Measurements from ENCODE around the gene AKR1E2. TPM values are rescaled to one million over a fixed set of nuclear protein-coding genes. Genes with fewer than 3 reads are reported as not detected.
A peak's percentile ranks its signal among the peaks of the same experiment; 100 is the strongest.

Gene AKR1E2
- polyA plus RNA-seq, result not detected

DNA sequence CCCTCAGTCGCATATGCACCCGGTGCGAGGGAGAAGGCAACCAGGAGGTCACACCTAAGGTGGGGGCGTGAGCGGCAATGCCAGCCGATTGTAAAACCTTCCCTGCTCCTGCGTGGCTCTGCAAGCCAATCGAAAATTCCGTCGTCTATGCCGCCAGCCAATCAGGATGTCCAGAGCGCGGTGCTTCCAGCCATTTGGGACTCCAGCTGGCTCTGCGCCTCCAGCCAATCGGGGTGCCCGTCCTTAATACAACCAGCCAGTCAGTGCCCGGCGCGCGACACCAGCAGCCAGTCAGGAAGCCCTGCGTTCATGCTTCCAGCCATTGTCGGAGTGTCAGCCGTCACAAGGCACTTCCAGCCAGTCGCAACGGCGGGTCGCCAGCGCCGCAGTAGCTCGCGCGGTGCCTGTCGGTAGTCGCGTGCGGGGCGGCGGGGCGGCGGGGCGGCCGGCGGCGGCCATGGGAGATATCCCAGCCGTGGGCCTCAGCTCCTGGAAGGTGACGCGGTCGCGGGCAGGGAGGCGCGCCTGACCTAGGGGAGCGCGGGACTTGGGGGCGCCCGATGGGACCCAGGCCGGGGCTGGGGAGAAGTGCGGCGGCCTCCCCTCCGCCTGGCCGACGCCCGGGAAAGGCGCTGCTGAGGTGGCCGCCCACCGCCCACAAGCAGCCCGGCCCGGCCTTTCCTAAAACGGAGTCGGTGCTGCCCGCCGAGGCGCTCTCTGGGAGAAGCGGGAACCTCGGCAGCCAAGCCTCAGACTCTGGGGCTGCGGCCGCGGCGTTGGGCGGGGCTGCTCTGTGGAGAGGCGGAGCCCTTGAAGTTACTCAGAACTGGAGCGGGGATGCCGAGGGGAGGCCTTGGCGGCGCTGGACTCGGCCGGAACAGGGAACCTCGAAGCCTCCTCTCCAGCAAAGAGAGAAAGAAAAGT lies at the start of gene AKR1E2:
Gene AKR1E2 (plus strand): TSS at position 340 of the 924 bp plus-strand sequence. CDS start 118 bp downstream, at position 458.
- Mint-ChIP-seq H3K4me3 (peak within 1 kb of the TSS; percentile 52 to 71 (median 61)), H3K36me3 (no peaks in the 10 kb centered on the region), H3K27ac (peak within 1 kb of the TSS in 2 of 6 donors; percentile 51 to 58), H3K9me3 (peaks cover 0 to 1% (median 0%) of the 10 kb centered on the region in 6 donors), H3K27me3 (ENCODE audit: low read depth in 3 of 3) (peaks cover 10 to 44% (median 29%) of the 10 kb centered on the region in 3 donors), H3K4me1 (peaks cover 5% of the 10 kb centered on the region in 2 donors)
- DNase-seq, result peak; percentile 54 to 71 (median 63)

DNA sequence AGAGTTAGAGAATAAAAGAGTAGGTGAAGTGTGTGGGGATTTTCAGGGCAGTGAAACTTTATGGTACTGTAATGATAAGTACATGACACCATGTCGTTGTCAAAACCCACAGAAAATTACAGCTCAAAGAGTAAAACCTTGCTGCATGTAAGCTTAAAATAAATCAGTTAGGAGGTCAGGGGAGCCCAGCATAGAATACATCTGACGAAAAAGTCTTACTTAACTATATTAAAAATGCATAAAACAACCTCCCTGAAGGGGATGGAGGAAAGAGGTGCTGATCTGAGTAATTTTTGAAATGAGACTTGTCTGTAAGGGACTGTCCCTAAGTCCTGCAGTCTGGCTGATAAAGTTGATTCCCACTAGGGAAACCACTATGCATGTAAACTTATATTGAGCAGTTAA lies 49.8 kb upstream of the AKR1E2 start:
- Mint-ChIP-seq H3K36me3 (no peaks in the 10 kb centered on the region), H3K9me3 (peaks cover 0 to 4% (median 0%) of the 10 kb centered on the region in 6 donors), H3K4me1 (no peaks in the 10 kb centered on the region), H3K27me3 (ENCODE audit: low read depth in 3 of 3) (peaks cover 0 to 9% (median 5%) of the 10 kb centered on the region in 3 donors), H3K4me3 (no peak overlapping the region), H3K27ac (no peak overlapping the region)
- DNase-seq, result no peak

DNA sequence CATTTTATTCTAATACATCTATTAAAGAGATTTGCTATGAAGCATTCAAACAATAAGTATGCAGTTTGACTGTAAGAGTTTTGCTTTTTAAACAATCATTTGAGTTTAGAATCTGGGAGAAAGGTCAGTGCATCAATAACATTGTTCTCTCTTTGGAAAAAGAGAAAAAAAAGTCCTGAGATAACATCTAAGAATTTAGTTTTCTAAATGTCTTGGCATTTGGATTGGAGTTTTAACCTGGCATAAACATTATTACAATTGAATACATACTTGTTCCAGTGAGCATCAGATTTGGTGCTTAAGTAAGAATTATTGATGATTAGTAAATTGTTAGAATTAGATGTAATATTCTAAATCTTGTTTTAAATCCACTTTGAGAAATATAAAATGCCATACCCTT lies 47.2 kb upstream of the AKR1E2 start:
- H3K4me3 Mint-ChIP-seq, result no peak overlapping the region
- no peaks in the 10 kb centered on the region for H3K36me3 Mint-ChIP-seq
- no peak for DNase-seq
- no peak overlapping the region for H3K27ac Mint-ChIP-seq
- peaks cover 0 to 4% (median 0%) of the 10 kb centered on the region in 6 donors for H3K9me3 Mint-ChIP-seq
- H3K4me1 Mint-ChIP-seq, result no peaks in the 10 kb centered on the region
- H3K27me3 Mint-ChIP-seq (ENCODE audit: low read depth in 3 of 3), result peaks cover 0 to 4% (median 2%) of the 10 kb centered on the region in 3 donors

DNA sequence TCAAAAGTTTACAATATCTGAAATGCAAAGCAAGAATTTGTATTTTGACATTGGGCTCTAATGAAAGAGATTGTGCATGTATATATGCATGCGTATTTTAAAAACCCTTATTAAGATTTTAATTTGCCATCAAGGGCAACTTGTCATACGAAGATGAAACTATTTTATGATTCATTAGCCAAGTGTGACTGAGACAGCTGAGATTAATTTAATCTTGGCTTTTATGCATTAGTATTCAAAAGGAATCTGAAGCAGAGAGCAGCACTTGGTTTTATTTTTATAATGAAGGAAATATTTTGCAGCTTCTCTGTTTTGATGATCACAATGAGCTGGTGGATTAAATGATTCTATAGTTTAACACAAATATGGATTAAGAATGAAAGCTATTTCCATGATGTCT lies 45.9 kb upstream of the AKR1E2 start:
- Mint-ChIP-seq H3K36me3 (no peaks in the 10 kb centered on the region), H3K4me1 (no peaks in the 10 kb centered on the region)
- DNase-seq, result no peak

DNA sequence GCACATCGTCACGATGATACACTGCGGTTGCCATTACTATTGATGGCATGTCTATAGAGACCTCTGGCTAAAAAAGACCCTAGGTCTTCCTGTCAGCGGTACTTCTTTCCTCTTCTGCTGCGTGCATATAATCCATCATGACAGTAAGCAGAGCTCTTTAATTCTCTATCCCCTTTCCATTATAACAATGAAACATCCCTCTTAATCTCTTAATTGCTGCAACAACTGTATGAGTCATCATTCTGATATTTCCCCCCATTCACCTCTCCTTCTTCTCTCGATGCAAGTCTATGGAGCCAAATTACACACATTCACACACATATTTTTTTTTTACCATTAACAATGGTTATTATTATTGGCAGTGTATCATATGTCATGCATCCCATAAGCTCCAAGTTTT lies 45.2 kb upstream of the AKR1E2 start:
- no peaks in the 10 kb centered on the region for H3K4me1 Mint-ChIP-seq
- no peak for DNase-seq
- no peaks in the 10 kb centered on the region for H3K36me3 Mint-ChIP-seq
- H3K4me3 Mint-ChIP-seq, result no peak overlapping the region
- H3K27ac Mint-ChIP-seq, result no peak overlapping the region
- H3K9me3 Mint-ChIP-seq, result peaks cover 0 to 4% (median 0%) of the 10 kb centered on the region in 6 donors
- H3K27me3 Mint-ChIP-seq (ENCODE audit: low read depth in 3 of 3), result peaks cover 0 to 5% (median 4%) of the 10 kb centered on the region in 3 donors

More for the DNA sequence above, 45.9 kb upstream of the AKR1E2 start:
- H3K27me3 Mint-ChIP-seq (ENCODE audit: low read depth in 3 of 3), result peaks cover 0 to 4% (median 2%) of the 10 kb centered on the region in 3 donors
- H3K4me3 Mint-ChIP-seq, result no peak overlapping the region
- peaks cover 0 to 4% (median 0%) of the 10 kb centered on the region in 6 donors for H3K9me3 Mint-ChIP-seq
- H3K27ac Mint-ChIP-seq, result no peak overlapping the region

DNA sequence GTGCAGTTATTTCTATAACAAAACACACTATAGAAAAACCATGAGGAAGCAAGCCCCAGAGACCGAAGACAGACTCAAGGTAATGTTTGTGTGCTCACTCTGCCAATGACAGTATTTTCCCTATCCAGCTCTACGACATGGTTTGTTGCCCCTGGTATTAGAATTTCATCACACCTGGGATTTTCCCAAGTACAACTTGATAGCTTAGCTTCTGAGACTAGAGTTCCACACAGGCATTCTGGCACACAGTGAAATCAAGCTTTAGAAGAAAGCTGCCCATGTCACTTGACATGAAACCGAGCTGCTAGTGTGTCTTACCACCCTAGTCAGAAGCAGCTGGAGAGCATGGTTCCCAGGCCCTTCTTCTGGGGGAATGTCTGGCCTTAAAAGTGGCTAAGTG lies 44.1 kb upstream of the AKR1E2 start:
- peaks cover 0 to 4% (median 0%) of the 10 kb centered on the region in 6 donors for H3K9me3 Mint-ChIP-seq
- no peaks in the 10 kb centered on the region for H3K36me3 Mint-ChIP-seq
- H3K27me3 Mint-ChIP-seq (ENCODE audit: low read depth in 3 of 3), result peaks cover 0 to 5% (median 1%) of the 10 kb centered on the region in 3 donors

DNA sequence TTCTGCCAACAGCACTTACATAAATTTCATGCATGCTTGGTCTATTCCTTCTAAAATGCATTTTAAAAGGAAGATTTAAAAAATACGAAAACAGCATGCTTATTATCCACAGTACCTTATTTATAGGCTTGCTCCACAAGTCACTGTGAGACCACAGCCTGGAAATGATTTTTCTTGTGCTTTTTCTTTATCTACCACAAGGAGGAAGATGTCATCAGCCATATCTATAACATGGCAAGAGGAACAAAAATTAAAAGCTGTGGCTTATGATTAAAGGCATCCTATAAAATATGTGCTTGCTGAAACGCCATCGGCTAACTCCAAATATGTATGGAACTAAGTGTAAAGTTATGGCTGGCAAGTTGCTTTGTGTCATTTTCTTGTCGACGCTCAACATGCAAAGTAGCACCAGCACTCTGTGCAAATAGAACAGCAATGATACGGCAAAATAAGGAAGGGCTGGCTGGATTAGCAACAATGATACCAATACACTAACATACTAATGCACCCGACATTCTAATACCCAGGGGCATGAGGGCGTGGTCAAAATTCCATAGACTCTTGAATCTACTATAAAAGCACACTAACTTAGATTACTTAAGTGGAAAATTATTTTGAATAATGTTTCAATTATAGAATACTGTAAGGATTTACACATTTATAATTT lies 41.2 kb upstream of the AKR1E2 start:
- no peak overlapping the region for H3K4me3 Mint-ChIP-seq
- H3K27ac Mint-ChIP-seq, result no peak overlapping the region
- peaks cover 0 to 5% (median 3%) of the 10 kb centered on the region in 3 donors for H3K27me3 Mint-ChIP-seq (ENCODE audit: low read depth in 3 of 3)
- DNase-seq, result no peak
- peaks cover 0 to 4% (median 0%) of the 10 kb centered on the region in 6 donors for H3K9me3 Mint-ChIP-seq
- H3K4me1 Mint-ChIP-seq, result no peaks in the 10 kb centered on the region
- no peaks in the 10 kb centered on the region for H3K36me3 Mint-ChIP-seq

More for the DNA sequence above, 44.1 kb upstream of the AKR1E2 start:
- no peak overlapping the region for H3K4me3 Mint-ChIP-seq
- no peaks in the 10 kb centered on the region for H3K4me1 Mint-ChIP-seq
- no peak for DNase-seq
- H3K27ac Mint-ChIP-seq, result no peak overlapping the region

DNA sequence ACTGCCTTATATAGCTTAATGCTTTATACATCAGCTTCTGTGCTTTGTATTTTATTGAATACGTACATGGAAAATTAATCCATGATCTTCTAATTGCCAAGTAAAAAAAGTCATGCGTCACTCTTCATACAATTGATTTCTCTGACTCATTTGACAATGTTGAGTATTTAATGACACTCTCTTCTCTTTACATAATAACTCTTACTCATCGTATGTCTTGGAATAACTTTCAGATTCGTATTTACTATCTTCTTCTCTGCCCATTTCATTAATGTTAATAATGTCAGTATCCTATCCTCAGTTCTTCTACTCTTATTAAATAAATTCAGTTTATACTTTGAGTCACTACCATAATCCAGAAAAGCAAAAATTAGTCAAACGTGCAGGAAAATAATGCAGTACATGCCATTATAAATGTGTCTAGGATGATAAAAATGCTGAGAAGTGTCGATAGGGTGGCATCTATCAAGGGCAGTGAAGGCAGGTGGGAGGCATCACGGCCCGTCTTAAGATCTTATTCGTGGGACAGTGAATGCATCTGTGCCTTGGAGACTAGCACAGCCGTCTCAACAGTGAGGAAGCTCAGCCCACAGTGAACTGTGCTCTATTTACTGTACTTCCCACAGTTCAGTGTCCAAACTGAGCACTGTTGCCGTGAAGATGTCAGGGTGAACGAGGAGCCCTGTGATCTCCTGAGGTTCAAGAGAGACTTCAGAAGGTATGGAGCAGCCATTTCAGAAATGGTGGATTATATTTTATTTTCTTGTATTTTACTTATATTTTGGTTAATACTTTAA lies 39.8 kb upstream of the AKR1E2 start:
- H3K27ac Mint-ChIP-seq, result no peak overlapping the region
- H3K4me1 Mint-ChIP-seq, result no peaks in the 10 kb centered on the region
- no peak for DNase-seq
- H3K27me3 Mint-ChIP-seq (ENCODE audit: low read depth in 3 of 3), result peaks cover 0 to 5% (median 2%) of the 10 kb centered on the region in 3 donors
- no peaks in the 10 kb centered on the region for H3K36me3 Mint-ChIP-seq
- no peaks in the 10 kb centered on the region for H3K9me3 Mint-ChIP-seq
- no peak overlapping the region for H3K4me3 Mint-ChIP-seq

DNA sequence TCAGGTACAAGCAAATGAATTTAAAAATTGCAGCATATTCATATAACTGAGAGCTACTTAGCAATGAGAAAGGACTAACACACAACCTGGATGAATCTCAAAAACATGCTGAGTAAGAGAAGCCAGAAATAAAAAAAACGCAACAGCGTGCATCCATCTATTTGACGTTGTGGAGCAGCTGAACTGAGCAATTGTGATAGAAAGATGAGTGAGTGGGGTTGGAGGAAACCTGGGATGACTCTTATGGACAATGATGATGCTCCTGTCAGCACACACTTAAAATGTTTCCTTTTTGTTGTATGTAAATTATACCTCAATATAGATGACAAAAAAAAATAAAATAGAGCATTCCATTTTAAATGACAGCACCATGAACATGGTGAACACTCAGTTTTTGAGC lies 36.0 kb upstream of the AKR1E2 start:
- Mint-ChIP-seq H3K27me3 (ENCODE audit: low read depth in 3 of 3) (peaks cover 3 to 10% (median 4%) of the 10 kb centered on the region in 3 donors), H3K9me3 (no peaks in the 10 kb centered on the region), H3K36me3 (no peaks in the 10 kb centered on the region), H3K27ac (no peak overlapping the region), H3K4me1 (no peaks in the 10 kb centered on the region), H3K4me3 (no peak overlapping the region)
- DNase-seq, result no peak

DNA sequence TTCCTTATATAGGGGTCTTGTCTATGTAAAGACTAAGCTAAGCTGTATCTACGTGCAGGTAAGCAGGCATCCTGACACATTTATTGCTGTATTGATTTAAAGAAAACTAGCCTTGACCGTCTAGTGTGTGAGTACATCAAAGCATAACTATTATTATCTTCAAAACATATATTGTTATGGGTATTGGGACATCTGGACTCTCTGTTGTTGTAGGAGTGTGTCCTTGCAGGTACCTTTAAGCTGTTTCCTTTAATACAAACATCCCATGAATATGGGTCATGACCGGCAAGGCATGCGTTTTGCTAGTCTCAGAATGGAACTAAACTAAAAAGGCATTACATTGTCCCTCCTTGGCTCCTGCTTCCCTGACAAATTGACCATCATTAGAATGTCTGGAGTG lies 35.1 kb upstream of the AKR1E2 start:
- no peak for DNase-seq
- Mint-ChIP-seq H3K27ac (no peak overlapping the region), H3K4me3 (no peak overlapping the region)

DNA sequence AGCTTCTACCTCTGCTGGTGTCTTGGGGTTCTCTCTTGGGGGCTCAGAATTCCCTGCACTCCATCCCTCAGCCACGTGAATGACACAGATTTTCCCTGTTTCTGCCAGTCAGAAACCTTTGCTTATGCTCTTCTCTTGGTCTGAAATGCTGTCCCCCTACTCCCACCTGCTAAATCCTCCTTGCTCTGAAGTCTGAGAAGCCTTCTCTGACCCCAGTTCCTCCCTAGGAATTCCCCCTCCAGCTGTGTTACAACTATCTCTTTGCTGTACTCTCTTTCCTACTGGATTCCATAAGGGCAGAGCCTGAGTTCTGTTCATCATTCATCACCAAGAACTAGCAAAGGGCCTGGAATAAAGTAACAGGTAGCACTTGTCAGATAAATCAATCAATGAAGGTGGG lies 33.6 kb upstream of the AKR1E2 start:
- H3K9me3 Mint-ChIP-seq, result no peaks in the 10 kb centered on the region
- no peak overlapping the region for H3K27ac Mint-ChIP-seq
- DNase-seq, result no peak
- H3K27me3 Mint-ChIP-seq (ENCODE audit: low read depth in 3 of 3), result peaks cover 3 to 14% (median 4%) of the 10 kb centered on the region in 3 donors
- no peaks in the 10 kb centered on the region for H3K4me1 Mint-ChIP-seq
- no peak overlapping the region for H3K4me3 Mint-ChIP-seq
- H3K36me3 Mint-ChIP-seq, result no peaks in the 10 kb centered on the region

More for the DNA sequence above, 35.1 kb upstream of the AKR1E2 start:
- Mint-ChIP-seq H3K27me3 (ENCODE audit: low read depth in 3 of 3) (peaks cover 3 to 12% (median 4%) of the 10 kb centered on the region in 3 donors), H3K36me3 (no peaks in the 10 kb centered on the region), H3K9me3 (no peaks in the 10 kb centered on the region), H3K4me1 (no peaks in the 10 kb centered on the region)

DNA sequence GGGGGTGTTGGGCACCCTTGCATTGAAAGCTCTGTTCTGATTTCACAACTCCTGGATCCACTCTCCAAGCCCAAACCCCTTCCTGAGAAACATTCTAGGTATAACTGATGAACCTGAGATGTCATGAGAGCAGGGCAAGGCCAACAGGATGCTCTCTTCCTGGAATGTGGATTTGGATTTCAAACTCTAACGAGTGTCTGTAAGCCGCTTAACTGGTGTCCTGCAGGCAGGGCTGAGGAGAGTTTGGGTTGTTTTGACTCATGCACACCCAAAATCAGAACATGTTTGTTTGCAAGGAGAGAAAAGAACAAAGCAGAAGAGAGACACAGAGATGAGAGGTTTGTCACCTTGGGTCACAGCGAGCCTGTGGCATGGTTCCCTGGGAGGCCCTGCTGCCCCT lies 24.6 kb upstream of the AKR1E2 start:
- no peak overlapping the region for H3K4me3 Mint-ChIP-seq
- H3K27me3 Mint-ChIP-seq (ENCODE audit: low read depth in 3 of 3), result peaks cover 4 to 21% (median 9%) of the 10 kb centered on the region in 3 donors
- no peaks in the 10 kb centered on the region for H3K4me1 Mint-ChIP-seq
- H3K9me3 Mint-ChIP-seq, result no peaks in the 10 kb centered on the region
- no peak for DNase-seq
- H3K36me3 Mint-ChIP-seq, result no peaks in the 10 kb centered on the region
- H3K27ac Mint-ChIP-seq, result no peak overlapping the region

DNA sequence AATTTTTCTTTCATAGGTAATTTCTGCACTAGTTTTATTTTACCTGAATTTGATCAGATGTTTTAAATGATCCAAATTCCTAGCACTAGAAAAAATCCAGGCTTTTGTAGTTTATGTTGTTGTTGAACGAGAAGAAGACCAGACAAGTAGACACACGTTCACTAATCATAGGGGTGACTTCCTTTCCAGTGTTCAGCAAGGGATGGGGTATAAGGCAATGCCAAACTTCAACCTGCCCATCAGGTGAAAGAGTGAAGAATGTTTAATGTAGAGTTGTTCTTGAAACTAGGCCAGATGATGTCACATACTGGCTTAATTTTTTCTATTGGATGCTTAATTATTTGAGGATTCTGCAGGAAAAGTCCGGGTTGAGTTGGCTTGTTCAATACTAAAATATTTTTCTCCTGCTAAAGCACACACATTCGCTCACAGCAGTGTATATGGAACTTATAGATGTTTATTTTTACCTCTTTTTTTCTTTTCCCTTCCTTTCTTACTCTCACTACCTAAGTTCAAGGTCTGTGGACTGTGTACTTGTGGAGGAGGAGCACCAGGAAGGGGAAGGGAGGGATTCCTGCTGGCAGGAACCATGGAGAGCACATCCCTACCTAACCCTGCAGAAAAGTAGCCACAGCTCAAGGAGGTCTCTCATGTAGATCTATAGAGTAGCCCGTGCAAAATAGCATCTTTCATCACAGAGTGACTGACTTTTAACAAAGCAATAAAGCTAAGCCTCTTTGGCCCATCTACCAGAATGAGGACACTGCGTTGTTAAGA lies 23.1 kb upstream of the AKR1E2 start:
- H3K27me3 Mint-ChIP-seq (ENCODE audit: low read depth in 3 of 3), result peaks cover 4 to 25% (median 9%) of the 10 kb centered on the region in 3 donors
- H3K27ac Mint-ChIP-seq, result no peak overlapping the region
- H3K4me1 Mint-ChIP-seq, result no peaks in the 10 kb centered on the region
- DNase-seq, result no peak
- no peak overlapping the region for H3K4me3 Mint-ChIP-seq
- H3K9me3 Mint-ChIP-seq, result no peaks in the 10 kb centered on the region
- H3K36me3 Mint-ChIP-seq, result no peaks in the 10 kb centered on the region
